RWPE2 (cell line): ENCODE data around the gene LRCH1.

Experiments used
- ATAC-seq: fragments of 200-7000 bp; cut with Tn5 transposase; 3 replicates; pipeline ENCODE4 v1.9.1; 2021; ENCODE audit warnings: low read depth
- DNase-seq: peaks from one replicate; pipeline ENCODE4 v3.0.0-alpha.2; 2020; ENCODE audit warnings: low spot score
- H3K27ac ChIP-seq: fragments of 450-650 bp; 2 replicates; pipeline ENCODE4 v1.5.1; 2017; ENCODE audit warnings: mild to moderate bottlenecking; ENCODE audit not compliant: poor library complexity, severe bottlenecking
- H3K27me3 ChIP-seq: fragments of 250-450 bp; sonication (Bioruptor Pico); 2 replicates; pipeline ENCODE4 v1.5.1; 2021; ENCODE audit warnings: mild to moderate bottlenecking, moderate library complexity; ENCODE audit not compliant: insufficient read depth, poor library complexity, severe bottlenecking
- H3K36me3 ChIP-seq: fragments of 250-450 bp; sonication (Bioruptor Pico); 2 replicates; pipeline ENCODE4 v1.5.1; 2020; ENCODE audit warnings: low read depth, mild to moderate bottlenecking, moderate library complexity
- H3K4me1 ChIP-seq: fragments of 250-450 bp; sonication (Bioruptor Pico); 2 replicates; pipeline ENCODE4 v1.5.1; 2021; ENCODE audit warnings: mild to moderate bottlenecking, moderate library complexity; ENCODE audit not compliant: insufficient read depth, poor library complexity, severe bottlenecking
- H3K4me3 ChIP-seq: fragments of 250-450 bp; sonication (Bioruptor Pico); 2 replicates; pipeline ENCODE4 v1.5.1; 2021; ENCODE audit warnings: mild to moderate bottlenecking, moderate library complexity; ENCODE audit not compliant: severe bottlenecking
- H3K9me3 ChIP-seq: fragments of 250-450 bp; sonication (Bioruptor Pico); 2 replicates; pipeline ENCODE4 v1.5.1; 2021; ENCODE audit warnings: mild to moderate bottlenecking, moderate library complexity; ENCODE audit not compliant: severe bottlenecking
- TF ChIP-seq, protein P1 (sequence below): fragments of 450-650 bp; IDR thresholded peaks from one replicate; pipeline ENCODE4 v1.5.1; 2017; ENCODE audit warnings: mild to moderate bottlenecking, moderate library complexity; ENCODE audit not compliant: poor library complexity, severe bottlenecking

Gene LRCH1

GRCh38 chr13:46593398-46593797, 40.4 kb downstream of the LRCH1 start:
- no peak for DNase-seq
- Histone ChIP-seq H3K4me3 (no peak overlapping the region), H3K27ac (no peak overlapping the region), H3K4me1 (peaks cover 29% of the 10 kb centered on the region), H3K27me3 (no peaks in the 10 kb centered on the region), H3K36me3 (no peaks in the 10 kb centered on the region), H3K9me3 (no peaks in the 10 kb centered on the region)
- TF ChIP-seq, protein P1, sequence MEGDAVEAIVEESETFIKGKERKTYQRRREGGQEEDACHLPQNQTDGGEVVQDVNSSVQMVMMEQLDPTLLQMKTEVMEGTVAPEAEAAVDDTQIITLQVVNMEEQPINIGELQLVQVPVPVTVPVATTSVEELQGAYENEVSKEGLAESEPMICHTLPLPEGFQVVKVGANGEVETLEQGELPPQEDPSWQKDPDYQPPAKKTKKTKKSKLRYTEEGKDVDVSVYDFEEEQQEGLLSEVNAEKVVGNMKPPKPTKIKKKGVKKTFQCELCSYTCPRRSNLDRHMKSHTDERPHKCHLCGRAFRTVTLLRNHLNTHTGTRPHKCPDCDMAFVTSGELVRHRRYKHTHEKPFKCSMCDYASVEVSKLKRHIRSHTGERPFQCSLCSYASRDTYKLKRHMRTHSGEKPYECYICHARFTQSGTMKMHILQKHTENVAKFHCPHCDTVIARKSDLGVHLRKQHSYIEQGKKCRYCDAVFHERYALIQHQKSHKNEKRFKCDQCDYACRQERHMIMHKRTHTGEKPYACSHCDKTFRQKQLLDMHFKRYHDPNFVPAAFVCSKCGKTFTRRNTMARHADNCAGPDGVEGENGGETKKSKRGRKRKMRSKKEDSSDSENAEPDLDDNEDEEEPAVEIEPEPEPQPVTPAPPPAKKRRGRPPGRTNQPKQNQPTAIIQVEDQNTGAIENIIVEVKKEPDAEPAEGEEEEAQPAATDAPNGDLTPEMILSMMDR, result no peak
- ATAC-seq, result no peak

- H3K36me3 ChIP-seq, result no peaks in the 10 kb centered on the region
- ATAC-seq (no peak), DNase-seq (no peak)
- H3K27me3 ChIP-seq, result no peaks in the 10 kb centered on the region
- H3K4me1 ChIP-seq, result peaks cover 29% of the 10 kb centered on the region
- H3K4me3 ChIP-seq, result no peak overlapping the region
- H3K9me3 ChIP-seq, result no peaks in the 10 kb centered on the region
- TF ChIP-seq, protein P1, result no peak
- peak overlapping the region; percentile 77 for H3K27ac ChIP-seq
Measured at GRCh38 chr13:46594374-46595078, 41.6 kb downstream of the LRCH1 start.

GRCh38 chr13:46595136-46595884, 42.3 kb downstream of the LRCH1 start:
- no peaks in the 10 kb centered on the region for H3K36me3 ChIP-seq
- no peaks in the 10 kb centered on the region for H3K9me3 ChIP-seq
- H3K4me1 ChIP-seq, result peaks cover 34% of the 10 kb centered on the region
- no peak overlapping the region for H3K4me3 ChIP-seq
- no peaks in the 10 kb centered on the region for H3K27me3 ChIP-seq
- no peak for DNase-seq
- peak; percentile 98 for ATAC-seq
- H3K27ac ChIP-seq, result peak overlapping the region; percentile 77
- TF ChIP-seq, protein P1, result no peak

DNA sequence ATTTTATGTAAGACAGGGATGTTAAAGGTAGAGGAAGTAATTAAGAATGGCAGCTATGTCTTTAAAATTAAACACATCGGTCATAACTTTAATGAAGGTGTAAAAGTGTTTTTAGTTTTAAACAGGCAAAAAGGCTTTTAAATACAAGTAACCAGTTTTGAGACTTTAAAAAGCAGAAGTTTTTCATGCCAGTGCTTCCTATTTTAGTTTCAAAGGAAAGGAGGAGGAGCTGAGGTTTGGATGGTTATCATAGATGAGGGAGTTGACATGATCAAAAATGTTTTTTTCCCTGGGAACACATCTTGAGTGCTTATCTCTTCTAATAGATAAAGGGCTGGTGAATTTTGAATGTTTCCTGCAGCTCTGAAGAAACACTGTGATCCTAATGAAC, 42.9 kb downstream of the LRCH1 start:
- ATAC-seq, result no peak
- TF ChIP-seq, protein P1, result no peak
- Histone ChIP-seq H3K4me1 (peaks cover 39% of the 10 kb centered on the region), H3K4me3 (no peak overlapping the region), H3K9me3 (no peaks in the 10 kb centered on the region), H3K36me3 (no peaks in the 10 kb centered on the region), H3K27ac (peak overlapping the region; percentile 77), H3K27me3 (no peaks in the 10 kb centered on the region)
- no peak for DNase-seq

DNA sequence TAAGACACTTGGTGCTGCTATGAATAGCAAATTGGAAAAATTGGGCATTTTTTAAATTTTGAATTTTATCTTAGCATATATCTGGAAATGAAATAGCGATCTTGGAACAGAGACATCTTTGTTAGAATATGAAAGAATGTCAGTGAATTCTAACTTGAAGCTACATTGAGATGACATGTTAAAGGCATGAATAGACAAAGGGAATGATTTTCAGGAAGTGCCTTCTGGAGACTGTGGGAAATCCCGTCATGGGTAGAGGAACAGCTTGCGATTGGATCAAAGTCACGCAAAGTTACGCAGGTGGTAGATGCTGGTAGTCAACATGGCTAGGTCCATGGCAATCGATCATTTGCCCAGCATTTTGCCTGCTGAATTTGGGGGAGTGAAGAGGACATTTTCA, 43.5 kb downstream of the LRCH1 start:
- H3K27me3 ChIP-seq, result no peaks in the 10 kb centered on the region
- H3K4me3 ChIP-seq, result no peak overlapping the region
- H3K9me3 ChIP-seq, result no peaks in the 10 kb centered on the region
- TF ChIP-seq, protein P1, result no peak
- peaks cover 42% of the 10 kb centered on the region for H3K4me1 ChIP-seq
- peak overlapping the region; percentile 77 for H3K27ac ChIP-seq
- no peaks in the 10 kb centered on the region for H3K36me3 ChIP-seq
- ATAC-seq, result no peak
- DNase-seq, result no peak
